GM12874 (cell line): ENCODE measurements around the gene ZNF492.

Source experiments
- CTCF ChIP-seq: IDR thresholded peaks from 2 replicates; pipeline ENCODE4 v1.5.1; 2011; ENCODE audit warnings: low read depth, mild to moderate bottlenecking, control low read depth, low read length, moderate library complexity; ENCODE audit not compliant: insufficient read depth

Gene ZNF492

GRCh38 chr19:22627526-22627925 lies 6.6 kb upstream of the ZNF492 start:
- TF ChIP-seq CTCF = no peak

DNA sequence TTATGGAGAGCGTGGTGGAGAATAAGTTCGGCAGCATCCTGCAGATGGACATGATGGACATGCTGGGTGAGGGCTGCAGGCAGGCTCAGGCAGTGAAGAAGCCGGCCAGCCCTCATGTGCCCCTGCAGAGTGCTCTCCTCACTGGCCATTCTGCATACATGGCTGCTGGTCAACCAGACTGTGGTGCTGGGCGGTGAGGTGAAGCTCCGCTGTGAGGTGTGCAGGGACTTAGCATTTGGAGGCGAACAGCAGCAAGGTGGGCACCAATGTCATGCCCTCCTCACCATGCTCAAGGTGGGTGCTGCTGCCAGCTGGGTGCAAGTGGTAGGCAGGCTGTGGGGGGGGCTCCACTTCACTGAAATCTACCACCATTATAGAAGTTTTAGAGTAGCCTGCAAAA lies 5.7 kb upstream of the ZNF492 start:
- no peak for TF ChIP-seq CTCF

DNA sequence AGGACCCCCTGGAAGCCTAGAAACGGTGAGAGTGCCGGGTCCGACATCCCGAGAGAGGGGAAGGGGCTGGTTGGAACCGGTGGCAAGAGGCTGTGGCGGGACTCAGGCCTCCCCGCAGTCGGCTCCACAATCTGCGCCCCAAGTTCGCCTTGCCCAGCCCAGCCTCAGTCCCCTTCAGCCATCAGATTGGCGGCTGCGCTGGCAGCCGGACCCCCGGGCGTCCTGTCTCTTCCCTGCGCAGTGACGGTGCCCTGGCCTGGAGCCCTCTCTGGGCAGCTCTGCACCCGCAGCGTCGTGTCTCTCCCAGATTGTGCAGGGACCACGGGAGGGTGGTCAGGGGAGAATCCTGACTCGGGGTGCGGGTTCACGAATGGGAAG lies 315 bp downstream of the ZNF492 start:
- TF ChIP-seq CTCF = no peak

GRCh38 chr19:22708983-22709382 lies 74.9 kb downstream of the ZNF492 start:
- TF ChIP-seq CTCF = no peak
